Prostate gland (tissue), 2 donors: ENCODE data around the gene GPR107. TPM values are rescaled to one million over a fixed set of nuclear protein-coding genes. Genes with fewer than 3 reads are reported as not detected.

ENCODE experiments used
- DNase-seq: peaks from one replicate; pipeline ENCODE4 v3.0.0-alpha.2; 2019; ENCODE audit warnings: low spot score
- H3K27ac ChIP-seq, 2 donors: fragments of 200-600 bp; sonication (generic); 2 replicates each; pipeline ENCODE4 v1.5.1; 2017 to 2019
- H3K27me3 ChIP-seq: fragments of 200-600 bp; sonication (generic); replicated peaks from 2 replicates; pipeline ENCODE4 v1.5.1; 2019; ENCODE audit not compliant: insufficient read depth
- H3K36me3 ChIP-seq, 2 donors: fragments of 200-600 bp; sonication (generic); 1 replicate in 1 of 2; 2 replicates in 1 of 2; pipeline versions ENCODE4 v1.5.1 to v1.8.1; 2017 to 2019
- H3K4me1 ChIP-seq: fragments of 200-600 bp; sonication (generic); replicated peaks from 2 replicates; pipeline ENCODE4 v1.5.1; 2019
- H3K4me3 ChIP-seq, 2 donors: fragments of 200-600 bp; sonication (generic); 2 replicates each; pipeline ENCODE4 v1.5.1; 2017 to 2019
- H3K9me3 ChIP-seq: fragments of 200-600 bp; sonication (generic); 2 replicates; pipeline ENCODE4 v1.5.1; 2017
- CTCF ChIP-seq, 4 experiments: fragments of 200-600 bp in 2 of 4; fragments of 450-650 bp in 2 of 4; sonication (generic) in 2 of 4; IDR thresholded peaks; 1 replicate in 3 of 4; 2 replicates in 1 of 4; pipeline ENCODE4 v1.5.1; 2016 to 2019; ENCODE audit warnings: antibody characterized with exemption in 4 of 4, mild to moderate bottlenecking in 2 of 4, moderate library complexity in 2 of 4
- POLR2A ChIP-seq: fragments of 450-650 bp; IDR thresholded peaks from one replicate; pipeline ENCODE4 v1.6.1; 2016; ENCODE audit warnings: antibody characterized with exemption, mild to moderate bottlenecking
- POLR2AphosphoS5 ChIP-seq: sonication (generic); formaldehyde crosslinking; IDR thresholded peaks from one replicate; pipeline ENCODE4 v1.6.1; 2017; ENCODE audit warnings: antibody characterized with exemption
- WGBS: methylation state at CpG from one replicate; pipeline ENCODE4 v1.1.5; 2018; 5-methylcytosine and 5-hydroxymethylcytosine counted together
- intact Hi-C: fragments of 100-400 bp; cut with DNase I; formaldehyde crosslinking; loops from one replicate; pipeline ENCODE4 v1.14.2; 2022
- total RNA-seq, 2 donors: library from RNA; depleted of rRNA; stranded (reverse); fragments of >200 nt; gene quantifications; one replicate each; pipeline ENCODE4 v1.1.0, GENCODE V29; 2016

GPR107 gene
- total RNA-seq, 2 donors from 2014 or later, result 36.3 to 51.5 TPM

- Histone ChIP-seq H3K4me1 (peaks cover 6% of the 10 kb centered on the region), H3K27ac (peak overlapping the region; percentile 75 to 83), H3K4me3 (no peak overlapping the region), H3K9me3 (no peaks in the 10 kb centered on the region), H3K27me3 (no peaks in the 10 kb centered on the region), H3K36me3 (no peaks in the 10 kb centered on the region)
- intact Hi-C loops, result no loop called here
- TF ChIP-seq POLR2AphosphoS5, result no peak
- TF ChIP-seq CTCF (IDR thresholded peaks at IDR 0.05), result no peak
- no peak for TF ChIP-seq POLR2A
- WGBS, result 59% methylated on average over 15 of the region's 17 CpGs
- DNase-seq, result no peak
Observed at GRCh38 chr9:130185490-130186031, 131.9 kb downstream of the GPR107 start.

GRCh38 chr9:130186051-130186450 lies 132.3 kb downstream of the GPR107 start:
- DNase-seq, result no peak
- intact Hi-C loops, result no loop called here
- peaks cover 6% of the 10 kb centered on the region for H3K4me1 ChIP-seq
- H3K9me3 ChIP-seq, result no peaks in the 10 kb centered on the region
- H3K27ac ChIP-seq, result peak overlapping the region; percentile 75 to 83
- no peaks in the 10 kb centered on the region for H3K36me3 ChIP-seq
- no peaks in the 10 kb centered on the region for H3K27me3 ChIP-seq
- WGBS, result 28% methylated on average over 6 of the region's 6 CpGs
- TF ChIP-seq POLR2AphosphoS5, result no peak
- no peak for TF ChIP-seq CTCF (IDR thresholded peaks at IDR 0.05)
- TF ChIP-seq POLR2A, result no peak
- no peak overlapping the region for H3K4me3 ChIP-seq

- 49% methylated on average over 25 of the region's 25 CpGs for WGBS
- H3K27me3 ChIP-seq, result no peaks in the 10 kb centered on the region
- no peak for DNase-seq
- H3K4me1 ChIP-seq, result peaks cover 6% of the 10 kb centered on the region
- no peaks in the 10 kb centered on the region for H3K9me3 ChIP-seq
- no peaks in the 10 kb centered on the region for H3K36me3 ChIP-seq
- intact Hi-C loops, result no loop called here
- TF ChIP-seq CTCF (IDR thresholded peaks at IDR 0.05), result no peak
- peak; percentile 44 for TF ChIP-seq POLR2AphosphoS5
- TF ChIP-seq POLR2A, result peak; percentile 46
- peak overlapping the region; percentile 12 to 16 for H3K4me3 ChIP-seq
- H3K27ac ChIP-seq, result peak overlapping the region; percentile 75 to 83
Observed at GRCh38 chr9:130186839-130187522, 133.3 kb downstream of the GPR107 start.

GRCh38 chr9:130187523-130187846 lies 133.8 kb downstream of the GPR107 start:
- Histone ChIP-seq H3K4me1 (peaks cover 6% of the 10 kb centered on the region), H3K9me3 (no peaks in the 10 kb centered on the region), H3K36me3 (no peaks in the 10 kb centered on the region), H3K27ac (peak overlapping the region; percentile 75 to 83), H3K4me3 (peak overlapping the region in 1 of 2 donors; percentile 16), H3K27me3 (no peaks in the 10 kb centered on the region)
- 48% methylated on average over 9 of the region's 9 CpGs for WGBS
- intact Hi-C loops, result no loop called here
- TF ChIP-seq POLR2AphosphoS5 (no peak), CTCF (IDR thresholded peaks at IDR 0.05) (no peak), POLR2A (no peak)
- no peak for DNase-seq
